HT-29 (cell line): ENCODE results near the gene HAUS8. TPM values are rescaled to one million over a fixed set of nuclear protein-coding genes. Genes with fewer than 3 reads are reported as not detected.
"Not testable (repeated sequence)": the region's sequence is repeated elsewhere in the genome, so short reads cannot be mapped to it uniquely, and the experiment has no call there.

Source experiments
- DNase-seq: peaks from one replicate; pipeline ENCODE4 v3.0.0-alpha.2; 2015; ENCODE audit warnings: low spot score
- total RNA-seq: library from RNA; depleted of rRNA; stranded (reverse); fragments of >200 nt; shearing (Covaris generic); gene quantifications from 2 replicates; pipeline ENCODE4 v1.2.3, GENCODE V29; 2014; rRNA removed

Gene HAUS8, protein sequence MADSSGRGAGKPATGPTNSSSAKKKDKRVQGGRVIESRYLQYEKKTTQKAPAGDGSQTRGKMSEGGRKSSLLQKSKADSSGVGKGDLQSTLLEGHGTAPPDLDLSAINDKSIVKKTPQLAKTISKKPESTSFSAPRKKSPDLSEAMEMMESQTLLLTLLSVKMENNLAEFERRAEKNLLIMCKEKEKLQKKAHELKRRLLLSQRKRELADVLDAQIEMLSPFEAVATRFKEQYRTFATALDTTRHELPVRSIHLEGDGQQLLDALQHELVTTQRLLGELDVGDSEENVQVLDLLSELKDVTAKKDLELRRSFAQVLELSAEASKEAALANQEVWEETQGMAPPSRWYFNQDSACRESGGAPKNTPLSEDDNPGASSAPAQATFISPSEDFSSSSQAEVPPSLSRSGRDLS
- total RNA-seq = 9.1 and 11.7 TPM in 2 replicates

DNA sequence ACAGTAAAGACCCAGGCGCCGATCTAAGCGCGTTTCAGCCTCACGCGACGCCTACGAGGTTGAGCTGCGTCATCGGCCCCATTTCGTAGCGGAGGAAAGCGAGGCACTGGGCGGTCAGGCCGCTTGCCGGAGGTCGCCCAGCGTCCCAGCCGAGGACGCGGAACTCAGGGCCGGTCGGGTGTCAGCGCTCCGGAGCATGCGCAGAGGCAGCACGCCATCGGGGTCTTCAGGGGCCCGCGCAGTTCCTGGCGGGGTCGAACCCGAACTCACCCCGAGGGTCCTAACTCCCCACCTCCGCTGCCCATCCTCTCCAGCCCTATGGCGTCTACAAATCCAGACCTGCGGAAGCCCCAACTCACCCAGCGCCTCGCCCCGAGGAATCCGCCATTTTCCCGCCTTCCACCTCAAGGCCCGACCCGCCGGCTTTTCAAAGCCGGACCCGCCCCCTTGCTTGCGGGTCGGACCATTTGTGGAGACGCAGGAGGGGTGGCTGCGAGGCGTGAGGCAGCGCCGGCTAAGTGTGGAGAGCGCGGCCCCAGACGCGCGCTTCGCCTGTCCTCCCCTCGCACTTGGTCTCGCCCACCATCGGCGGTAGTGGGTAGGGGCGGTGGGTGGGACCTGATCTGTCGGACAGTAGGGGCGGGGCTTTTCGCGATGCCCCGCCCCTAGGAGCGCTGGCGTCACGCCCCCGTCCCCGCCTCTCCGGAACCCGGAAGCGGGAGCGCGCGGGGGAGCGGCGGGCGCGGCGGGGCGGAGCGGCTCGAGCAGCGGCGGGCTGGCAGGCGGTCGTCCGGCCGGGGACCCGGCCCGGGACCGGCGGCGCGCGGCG, at the start of gene HAUS8, which contains the start of gene MYO9B:
Gene HAUS8, minus strand, starts transcription at position 418 of the 829 bp plus-strand sequence. Its CDS starts 30 bp downstream, at position 388.
Gene MYO9B, plus strand, starts transcription at position 743 of the 829 bp plus-strand sequence. CDS start 25,941 bp downstream, outside the sequence.
- peak; percentile 96 for DNase-seq

DNA sequence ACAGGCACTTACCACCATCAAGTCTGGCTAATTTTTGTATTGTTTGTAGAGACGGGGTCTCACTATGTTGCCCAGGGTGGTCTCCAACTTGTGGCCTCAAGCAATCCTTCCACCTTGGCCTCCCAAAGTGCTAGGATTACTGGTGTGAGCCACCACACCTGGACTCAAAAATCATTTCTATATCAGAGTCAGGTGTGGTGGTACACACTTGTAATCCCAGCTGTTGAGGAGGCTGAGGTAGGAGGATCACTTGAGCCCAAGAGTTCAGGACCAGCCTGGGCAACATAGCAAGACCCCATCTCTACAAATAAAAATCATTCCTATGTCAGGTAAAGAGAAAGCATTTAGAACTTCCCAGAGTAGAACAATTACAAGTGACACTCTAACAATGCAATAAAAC, 48.8 kb upstream of the HAUS8 start:
- no peak for DNase-seq

DNA sequence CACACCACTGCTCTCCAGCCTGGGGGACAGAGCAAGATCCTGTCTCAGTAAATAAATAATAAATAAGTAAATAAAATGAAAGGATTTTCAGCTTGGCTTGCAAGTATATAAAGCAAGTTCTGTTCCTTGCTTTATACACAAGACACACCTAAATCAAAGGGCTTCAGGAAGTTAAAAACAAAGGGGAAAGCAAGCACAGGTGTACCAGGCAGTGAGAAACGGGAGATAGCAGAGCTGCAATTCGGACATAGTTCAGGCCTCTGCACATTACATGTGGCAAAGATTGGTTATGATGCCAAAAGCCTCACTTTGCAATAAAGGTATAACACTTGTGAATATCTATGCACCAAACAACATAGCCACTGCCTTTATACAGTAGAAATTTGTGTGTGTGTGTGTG, 47.8 kb upstream of the HAUS8 start:
- DNase-seq = no peak

DNA sequence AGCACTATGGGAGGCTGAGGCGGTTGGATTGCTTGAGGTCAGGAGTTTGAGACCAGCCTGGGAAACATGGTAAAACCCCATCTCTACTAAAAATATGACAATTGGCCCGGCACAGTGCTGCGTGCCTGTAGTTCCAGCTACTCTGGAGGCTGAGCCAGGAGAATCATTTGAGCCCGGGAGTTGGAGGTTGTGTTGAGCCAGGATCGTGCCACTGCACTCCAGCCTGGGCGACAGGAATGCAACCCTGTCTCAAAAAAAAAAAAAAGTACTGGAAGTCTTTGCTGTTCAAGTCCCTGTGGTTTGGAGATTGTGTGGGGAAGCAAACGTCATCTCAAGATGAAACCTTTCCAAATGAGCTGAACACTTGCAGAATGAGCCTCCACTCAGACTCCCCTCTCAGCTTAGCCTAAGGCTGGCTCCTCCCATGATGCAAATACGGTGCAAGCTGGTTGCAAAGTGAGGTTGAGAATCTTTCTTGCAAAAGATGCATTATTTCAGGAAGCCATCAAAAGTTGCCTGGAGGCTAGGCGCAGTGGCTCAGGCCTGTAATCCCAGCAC, 46.6 kb upstream of the HAUS8 start:
- no peak for DNase-seq

DNA sequence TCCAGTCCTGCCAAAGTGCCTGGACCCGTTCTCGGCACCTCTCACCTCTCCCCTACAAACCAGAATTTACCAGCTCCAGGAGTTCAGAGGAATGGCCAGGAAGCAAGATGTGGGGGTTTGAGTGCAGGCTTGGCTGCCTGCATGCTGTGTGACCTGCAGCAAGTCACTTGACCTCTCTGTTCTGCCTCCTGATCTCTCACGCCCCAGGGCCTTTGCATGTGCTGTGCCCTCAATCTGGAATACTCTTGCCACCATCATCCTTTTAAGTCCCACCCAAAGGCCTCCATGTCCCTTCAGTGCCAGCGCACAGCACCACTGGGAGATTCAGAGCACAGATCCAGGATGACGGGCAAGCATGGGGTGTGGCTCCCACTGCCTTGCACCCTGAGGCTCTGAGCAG, 43.7 kb upstream of the HAUS8 start:
- no peak for DNase-seq

DNA sequence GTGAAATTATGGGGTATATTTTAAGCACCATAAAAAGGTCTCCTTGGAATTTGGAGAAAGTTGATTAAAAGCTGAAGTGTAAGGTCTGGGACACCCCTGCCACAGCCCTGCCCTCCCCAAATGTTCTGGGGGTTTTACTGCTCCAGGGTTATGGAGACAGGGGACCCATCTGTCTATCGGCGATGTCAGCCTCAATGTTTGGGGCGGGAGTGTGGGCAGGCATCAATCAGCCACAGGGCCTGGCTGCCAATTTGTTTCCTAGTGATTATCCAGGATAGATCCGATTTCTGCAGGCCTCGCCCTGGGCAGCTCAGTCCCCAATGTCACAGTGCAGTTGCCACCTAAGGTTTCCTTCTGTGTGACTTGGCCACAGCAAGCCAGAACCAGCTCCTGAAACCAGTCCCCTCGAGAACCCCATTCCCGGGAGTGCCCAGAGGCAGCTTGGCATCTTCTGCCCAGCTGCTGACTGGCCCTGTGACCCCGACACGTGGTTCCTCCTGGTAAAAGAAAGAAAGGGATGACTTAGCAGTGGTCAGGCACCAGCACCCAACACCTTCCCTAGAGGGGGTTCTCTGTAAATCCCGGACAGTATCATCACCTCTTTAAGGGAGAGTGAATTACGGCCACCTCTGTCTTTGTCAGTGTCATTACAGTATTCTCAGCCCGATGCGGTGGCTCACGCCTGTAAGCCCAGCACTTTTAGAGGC, 41.9 kb upstream of the HAUS8 start:
- no peak for DNase-seq

DNA sequence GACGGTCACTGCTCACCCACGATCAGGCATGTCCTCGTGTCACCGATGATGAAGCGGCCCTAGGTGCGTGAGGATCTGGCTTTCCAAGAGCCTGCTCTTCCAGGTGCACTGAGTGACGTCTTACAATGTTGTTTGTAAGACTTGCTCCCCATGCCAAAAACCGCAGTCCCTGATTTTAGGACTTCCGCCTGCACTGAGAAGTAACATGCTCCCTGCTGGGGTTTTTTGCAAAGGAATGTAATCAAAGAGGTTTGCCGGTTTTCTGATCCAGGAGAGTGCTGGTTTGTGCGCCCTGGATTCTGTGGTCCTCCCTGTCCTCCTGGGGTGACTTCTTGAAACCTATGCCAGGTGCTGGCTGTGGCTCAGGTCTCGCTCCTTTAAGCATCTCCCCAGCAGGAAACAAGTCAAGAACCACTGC, 39.2 kb upstream of the HAUS8 start:
- DNase-seq = no peak

DNA sequence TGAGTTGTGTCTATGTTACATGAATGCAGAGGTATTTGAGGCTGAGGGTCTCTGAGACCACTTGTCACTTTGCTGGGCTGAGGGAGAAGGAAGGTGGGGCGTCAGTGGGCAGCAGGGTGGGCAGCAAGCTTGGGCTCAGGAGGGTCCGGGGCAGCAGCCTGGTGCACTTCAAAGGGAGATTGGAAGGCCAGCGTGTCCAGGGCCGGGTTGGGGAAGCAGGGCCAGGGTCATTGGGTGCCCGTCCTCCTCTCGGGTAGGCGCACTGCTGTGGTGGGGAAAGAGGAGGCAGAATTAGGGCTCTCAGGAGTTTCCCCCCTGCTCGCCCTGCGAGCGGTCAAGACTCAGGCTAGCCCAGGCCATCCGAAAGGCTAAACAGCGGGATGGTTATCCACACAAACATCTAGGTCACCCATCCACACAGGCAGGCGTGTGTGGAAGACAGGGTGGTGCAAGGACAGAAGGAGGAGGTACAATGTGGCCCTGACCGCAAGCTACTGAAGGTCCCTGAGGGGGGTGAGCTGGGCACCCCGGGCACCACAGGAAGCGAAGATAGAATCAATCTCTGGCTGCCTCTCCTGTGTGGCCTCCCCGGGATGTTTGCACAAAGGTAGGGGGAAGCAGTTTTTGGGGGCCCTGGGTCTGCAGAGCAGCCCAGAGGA, 38.0 kb upstream of the HAUS8 start:
- DNase-seq = no peak

DNA sequence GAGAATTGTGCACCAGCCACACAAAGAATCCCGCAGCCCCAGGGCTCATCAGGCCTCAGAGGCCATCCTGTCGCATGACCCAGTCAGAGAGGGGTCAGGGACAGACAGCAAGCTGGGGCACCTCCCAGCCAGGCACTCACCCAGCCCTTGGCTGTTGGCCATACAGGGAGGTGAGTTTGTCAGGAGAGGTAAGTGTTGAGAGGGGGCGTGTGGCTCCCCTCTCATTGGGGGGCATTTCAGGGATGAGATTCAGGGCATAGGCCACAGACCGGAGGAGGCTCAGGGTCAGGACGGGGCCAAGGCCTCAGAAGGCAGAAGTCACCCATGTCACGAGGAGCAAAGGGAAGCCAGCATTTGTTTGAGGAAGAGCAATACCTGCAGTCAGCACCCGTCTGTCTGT, 37.4 kb upstream of the HAUS8 start:
- no peak for DNase-seq

DNA sequence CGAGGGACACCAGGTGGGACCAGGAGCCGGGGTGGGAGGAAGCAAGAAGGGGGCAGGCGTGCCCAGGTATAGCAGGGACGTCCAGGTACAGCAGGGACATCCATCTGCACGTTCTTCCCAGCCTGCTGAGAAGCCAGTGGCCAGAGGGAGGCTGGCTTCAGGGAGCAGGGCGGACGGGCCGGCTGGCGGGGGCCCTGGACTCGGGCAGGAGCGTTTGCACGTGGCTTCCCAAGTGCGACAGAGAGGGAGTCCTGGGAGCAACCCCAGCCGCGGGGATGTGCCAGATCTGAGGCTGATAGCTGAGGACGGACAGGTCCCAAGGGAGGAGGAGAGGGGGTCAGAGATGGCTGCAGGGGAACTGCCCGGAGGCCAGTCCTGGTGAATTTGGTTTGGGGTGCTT, 37.0 kb upstream of the HAUS8 start:
- no peak for DNase-seq

DNA sequence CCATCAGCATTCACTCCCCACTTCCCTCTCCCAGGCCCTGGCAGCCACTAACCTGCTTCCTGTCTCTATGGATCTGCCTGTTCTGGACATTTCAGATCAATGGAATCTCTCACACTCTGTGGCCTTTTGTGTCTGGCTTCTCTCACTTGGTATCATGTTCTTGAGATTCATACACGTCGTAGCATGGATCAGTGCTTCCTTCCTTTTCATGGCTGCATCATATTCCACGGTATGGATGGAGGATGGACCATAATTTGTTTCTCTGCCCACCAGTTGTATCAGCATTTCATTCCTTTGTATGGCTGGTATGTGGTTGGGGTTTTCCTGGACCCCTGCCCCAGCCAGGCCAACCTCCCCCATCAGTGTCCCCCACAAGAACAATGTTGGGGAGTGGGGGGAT, 36.5 kb upstream of the HAUS8 start:
- DNase-seq = no peak

DNA sequence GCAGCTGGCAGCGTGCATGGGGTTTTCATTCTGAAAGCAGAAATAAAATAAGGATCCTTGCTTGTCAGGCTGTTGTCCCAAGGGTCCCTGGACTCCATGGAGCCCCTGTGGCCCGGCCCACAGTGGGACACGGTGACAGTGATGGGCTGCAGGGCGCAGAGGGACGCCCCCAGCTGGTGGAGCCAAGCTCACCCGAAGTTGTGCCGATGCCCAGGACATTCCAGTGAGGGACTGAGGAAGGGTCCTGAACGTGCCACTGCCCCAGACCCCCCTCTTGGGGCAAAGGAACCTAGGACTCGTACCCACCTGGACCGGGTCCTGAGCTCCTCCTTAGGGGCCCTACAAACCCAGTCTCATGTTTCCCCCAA, 35.3 kb upstream of the HAUS8 start:
- no peak for DNase-seq

DNA sequence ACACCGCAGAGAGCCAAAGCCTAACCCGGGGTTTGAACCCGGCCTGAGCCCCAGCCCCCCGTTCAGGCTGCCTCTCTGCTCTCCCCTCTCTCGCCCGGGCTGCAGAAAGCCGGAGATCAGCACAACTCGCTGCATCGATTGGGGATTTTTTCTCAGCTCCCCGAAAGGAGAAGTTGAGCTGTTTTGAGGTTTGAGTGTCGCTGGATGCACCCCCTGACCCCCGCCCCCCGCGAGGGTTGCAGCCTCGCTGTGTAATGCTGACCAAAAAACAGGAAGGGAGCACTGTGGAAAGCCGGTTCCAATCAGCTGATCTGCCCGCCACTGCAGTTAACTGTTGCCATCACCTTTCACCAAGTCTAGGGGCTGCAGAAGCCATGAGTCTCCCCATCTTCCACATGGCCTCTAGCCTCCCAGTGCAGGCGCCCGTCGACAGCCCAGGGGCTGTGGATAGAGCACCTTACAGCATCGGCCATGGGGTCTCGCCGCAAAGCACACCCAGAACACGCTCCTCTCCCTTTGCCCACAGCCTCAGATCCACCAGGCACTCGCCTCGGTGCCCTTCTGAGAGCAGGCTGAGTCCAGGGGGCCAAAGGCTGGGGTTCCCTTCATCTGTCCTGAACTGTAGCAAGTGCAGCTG, 34.8 kb upstream of the HAUS8 start:
- no peak for DNase-seq

DNA sequence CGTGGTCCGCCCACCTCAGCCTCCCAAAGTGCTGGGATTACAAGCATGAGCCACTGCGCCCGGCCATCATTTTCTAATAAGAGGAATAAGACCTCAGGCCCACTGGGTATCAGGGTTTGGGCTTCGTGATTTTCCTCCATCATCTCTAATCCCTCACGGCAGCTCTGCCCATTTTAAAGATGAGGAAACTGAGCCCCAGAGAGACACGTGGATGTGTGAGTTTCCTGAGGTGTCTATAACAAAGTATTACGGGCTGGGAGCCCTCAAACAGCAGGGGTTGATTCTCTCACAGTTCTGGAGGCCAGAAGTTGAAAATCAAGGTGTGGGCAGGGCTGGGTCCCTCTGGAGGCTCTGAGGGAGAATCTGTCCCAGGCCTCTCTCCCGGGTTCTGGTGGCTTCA, 34.0 kb upstream of the HAUS8 start:
- DNase-seq = no peak

DNA sequence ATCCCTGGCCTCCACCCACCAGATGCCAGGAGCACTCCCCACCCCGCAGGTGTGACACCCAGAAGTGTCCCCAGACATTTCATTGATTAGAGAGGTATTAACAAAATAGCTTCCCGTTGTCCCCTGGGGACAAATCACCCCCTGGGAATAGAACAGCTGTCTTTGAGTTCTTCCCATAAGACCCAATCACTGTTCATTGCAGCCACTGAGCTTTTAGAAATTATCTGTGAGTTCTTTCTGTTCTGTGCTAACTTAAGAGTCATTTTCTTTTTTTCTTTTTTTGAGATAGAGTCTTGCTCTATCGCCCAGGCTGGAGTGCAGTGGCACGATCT, 33.2 kb upstream of the HAUS8 start:
- DNase-seq = no peak

DNA sequence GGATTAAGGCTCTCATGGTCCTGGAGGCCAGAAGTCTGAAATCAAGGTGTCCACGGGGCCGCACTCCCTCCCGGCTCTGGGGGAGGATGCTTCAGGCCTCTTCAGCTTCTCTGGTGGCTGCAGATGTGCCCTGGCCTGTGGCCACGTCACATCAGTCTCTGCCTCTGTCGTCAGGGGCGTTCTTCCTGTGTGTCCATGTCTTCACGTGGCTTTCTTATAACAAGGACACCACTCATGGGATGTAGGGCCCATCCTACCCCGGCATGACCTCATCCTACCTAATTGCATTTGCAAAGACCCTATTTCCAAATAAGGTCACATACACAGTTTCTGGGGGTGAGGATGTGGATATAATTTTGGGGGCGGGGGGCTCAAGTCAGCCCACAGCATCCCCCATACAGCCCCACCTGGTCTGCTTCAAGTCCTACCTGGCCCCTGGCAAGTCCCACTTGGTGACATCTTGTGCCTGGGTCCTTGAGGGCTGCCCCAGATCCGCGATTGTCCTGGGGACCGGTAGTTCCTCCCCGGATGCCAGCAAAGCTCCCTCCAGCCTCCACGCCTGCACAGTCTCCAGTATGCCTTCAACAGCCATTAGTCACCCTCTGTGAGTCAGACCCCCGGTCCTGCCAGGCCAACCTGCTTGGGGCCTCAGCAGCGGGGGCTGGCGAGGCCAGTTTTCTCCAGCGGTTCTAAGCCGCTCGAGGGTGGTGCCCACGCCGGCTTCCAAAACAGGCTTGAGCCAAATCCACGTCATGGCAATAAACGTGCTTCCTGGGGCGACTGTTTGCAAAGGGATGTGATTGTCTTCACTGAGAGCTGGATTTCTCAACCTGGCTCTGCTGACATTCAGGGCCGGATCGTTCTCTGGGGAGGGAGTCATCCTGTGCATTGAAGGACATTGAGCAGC, 32.5 kb upstream of the HAUS8 start:
- peak; percentile 81 for DNase-seq

DNA sequence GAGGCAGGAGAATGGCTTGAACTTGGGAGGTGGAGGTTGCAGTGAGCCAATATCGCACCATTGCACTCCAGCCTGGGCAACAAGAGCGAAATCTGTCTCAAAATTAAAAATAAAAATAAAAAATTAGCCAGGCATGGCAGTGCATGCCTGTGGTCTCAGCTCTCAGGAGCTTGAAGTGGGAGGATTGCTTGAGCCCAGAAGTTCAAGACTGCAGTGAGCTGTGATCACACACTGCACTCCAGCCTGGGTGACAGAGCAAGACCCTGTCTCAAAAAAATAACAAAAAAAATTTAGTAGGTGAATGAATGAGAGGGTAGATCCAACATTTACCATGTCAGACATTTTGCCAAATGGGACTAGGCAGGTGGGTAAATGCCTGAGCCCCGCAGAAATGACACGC, 31.7 kb upstream of the HAUS8 start:
- DNase-seq = not testable (repeated sequence)

DNA sequence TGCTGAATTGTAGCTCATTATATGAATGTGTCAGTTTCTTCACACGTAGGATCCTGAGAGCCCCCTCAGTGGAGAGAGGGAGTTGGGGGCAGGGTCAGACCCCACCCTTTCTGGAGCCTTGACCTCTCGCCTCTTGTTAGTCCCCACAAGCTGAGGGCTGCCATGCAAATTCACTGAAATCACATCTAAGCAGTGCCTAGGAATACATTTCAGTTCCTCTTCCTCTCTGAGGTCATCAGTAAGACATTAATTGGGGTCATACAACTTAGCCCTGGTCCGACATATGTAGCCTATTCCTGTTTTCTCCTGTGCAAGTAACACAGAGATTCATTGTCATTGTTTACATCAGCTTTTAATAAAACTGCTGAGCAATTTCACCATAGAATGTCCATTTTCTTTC, 30.3 kb upstream of the HAUS8 start:
- no peak for DNase-seq

DNA sequence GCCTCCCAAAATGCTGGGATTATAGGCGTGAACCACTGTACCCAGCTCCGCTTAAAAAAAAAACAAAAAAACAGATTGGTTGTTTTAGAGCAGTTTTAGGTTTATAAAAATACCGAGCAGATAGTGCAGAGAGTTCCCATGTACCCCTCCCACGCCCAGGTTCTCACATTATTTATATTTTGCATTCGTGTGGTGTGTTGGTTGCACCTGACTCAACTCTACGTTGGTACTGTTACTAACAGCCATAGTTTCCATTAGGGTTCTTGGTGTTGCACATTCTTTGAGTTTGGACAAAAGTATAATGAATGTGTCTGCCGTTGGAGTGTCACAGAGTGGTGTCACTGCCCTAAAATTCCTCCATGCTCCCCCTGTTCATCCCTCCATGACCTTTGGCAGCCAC, 29.4 kb upstream of the HAUS8 start:
- DNase-seq = no peak

DNA sequence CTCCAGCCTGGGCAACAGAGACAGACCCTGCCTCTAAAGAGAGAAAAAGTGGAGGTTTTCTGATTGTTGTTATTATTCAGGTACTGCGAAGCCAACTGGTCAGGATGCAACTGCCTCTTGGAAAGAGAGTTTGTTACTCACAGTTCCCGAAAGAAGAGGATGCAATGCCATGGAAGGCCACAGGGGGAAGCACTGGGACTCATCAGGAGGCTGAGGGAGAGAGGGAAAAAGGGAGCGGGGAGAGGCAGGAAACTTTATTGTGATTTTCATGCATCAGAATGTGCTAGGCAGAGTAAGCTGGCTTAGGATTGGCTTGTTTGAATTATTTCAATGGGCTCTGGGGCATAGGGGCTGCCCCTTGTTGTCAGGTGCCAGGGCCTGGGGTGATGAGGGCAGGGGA, 27.9 kb upstream of the HAUS8 start:
- peak; percentile 13 for DNase-seq
